Activated T-helper 1 cell treated with anti-CD3 and anti-CD28 coated beads, Interleukin-2, amount 50 U/mL, for 16 hours (primary cell): ENCODE results near the gene ABCG4.

Experiments used
- DNase-seq, 2 donors: peaks; one replicate each; pipeline ENCODE4 v3.0.0-alpha.2; 2020; ENCODE audit warnings: low read depth in 1 of 2, low spot score in 1 of 2

ABCG4 gene

GRCh38 chr11:119205080-119205479, 56.2 kb downstream of the ABCG4 start:
- DNase-seq, result no peak

- peak; percentile 97 to 99 for DNase-seq
These were observed 57.0 kb downstream of the ABCG4 start, which contains the start of gene CBL for GRCh38 chr11:119205574-119206510. TSS of gene CBL (plus strand) at chr11:119206339. CDS start at chr11:119206418, 79 bp downstream.

GRCh38 chr11:119206511-119207414, 57.9 kb downstream of the ABCG4 start:
- DNase-seq, result peak; percentile 11 to 34

- DNase-seq, result no peak
These were observed 58.6 kb downstream of the ABCG4 start for GRCh38 chr11:119207415-119207960.

GRCh38 chr11:119209186-119209585, 60.3 kb downstream of the ABCG4 start:
- DNase-seq, result no peak

- no peak for DNase-seq
These were observed 61.2 kb downstream of the ABCG4 start for GRCh38 chr11:119210050-119210449.
